Subcutaneous adipose tissue (tissue), 4 donors: ENCODE data around the gene MATN3. TPM values are rescaled to one million over a fixed set of nuclear protein-coding genes. Genes with fewer than 3 reads are reported as not detected.

Source experiments
- total RNA-seq, 4 donors: library from RNA; depleted of rRNA; stranded (reverse); fragments of >200 nt; gene quantifications; one replicate each; pipeline ENCODE4 v1.1.0, GENCODE V29; 2016
- TF ChIP-seq, protein P1 (sequence below): fragments of 450-650 bp; IDR thresholded peaks from one replicate; pipeline ENCODE4 v1.5.1; 2016; ENCODE audit warnings: low read depth, mild to moderate bottlenecking, control low read depth, antibody characterized with exemption, moderate library complexity

Gene MATN3, protein sequence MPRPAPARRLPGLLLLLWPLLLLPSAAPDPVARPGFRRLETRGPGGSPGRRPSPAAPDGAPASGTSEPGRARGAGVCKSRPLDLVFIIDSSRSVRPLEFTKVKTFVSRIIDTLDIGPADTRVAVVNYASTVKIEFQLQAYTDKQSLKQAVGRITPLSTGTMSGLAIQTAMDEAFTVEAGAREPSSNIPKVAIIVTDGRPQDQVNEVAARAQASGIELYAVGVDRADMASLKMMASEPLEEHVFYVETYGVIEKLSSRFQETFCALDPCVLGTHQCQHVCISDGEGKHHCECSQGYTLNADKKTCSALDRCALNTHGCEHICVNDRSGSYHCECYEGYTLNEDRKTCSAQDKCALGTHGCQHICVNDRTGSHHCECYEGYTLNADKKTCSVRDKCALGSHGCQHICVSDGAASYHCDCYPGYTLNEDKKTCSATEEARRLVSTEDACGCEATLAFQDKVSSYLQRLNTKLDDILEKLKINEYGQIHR
- 1 to 10 TPM; 1.5 to 3.1 (median 2.3) TPM for total RNA-seq

DNA sequence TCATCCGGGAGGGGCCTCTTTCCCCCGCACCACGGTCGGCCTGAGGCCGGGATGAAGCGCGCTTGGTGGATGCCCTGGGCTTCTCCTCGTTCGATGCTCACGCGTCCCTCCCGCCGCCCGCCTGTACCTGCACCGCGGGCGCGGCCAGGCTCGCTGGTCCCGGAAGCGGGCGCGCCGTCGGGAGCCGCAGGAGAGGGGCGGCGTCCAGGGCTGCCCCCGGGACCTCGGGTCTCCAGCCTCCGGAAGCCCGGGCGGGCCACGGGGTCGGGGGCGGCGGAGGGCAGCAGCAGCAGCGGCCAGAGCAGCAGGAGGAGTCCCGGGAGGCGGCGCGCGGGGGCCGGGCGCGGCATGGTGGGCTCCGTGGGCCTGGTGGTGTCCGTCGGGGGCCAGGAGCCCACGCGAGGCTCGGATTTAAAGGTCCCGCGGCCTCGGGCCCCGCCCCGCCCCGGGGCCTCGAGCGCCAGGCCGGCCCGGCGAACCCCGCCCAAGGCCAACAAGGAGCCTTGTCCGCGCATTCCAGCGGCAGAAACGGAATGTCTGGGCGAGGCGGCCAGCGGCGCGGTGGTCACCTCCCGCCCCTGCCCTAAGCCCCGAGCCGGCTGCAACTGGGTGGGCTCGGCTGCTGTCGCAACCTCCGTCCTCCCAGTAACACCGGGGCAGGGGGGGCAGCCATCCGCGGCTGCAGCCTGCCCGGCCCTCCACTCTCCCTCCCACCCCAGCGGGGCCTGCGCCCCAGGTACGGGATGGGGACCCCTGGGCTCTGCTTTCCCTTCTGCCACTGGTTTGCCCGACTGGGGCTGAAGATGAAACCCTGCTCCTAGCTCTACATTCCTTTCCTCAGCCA, at the start of gene MATN3:
Gene MATN3, minus strand, starts transcription at position 387 of the 844 bp plus-strand sequence. Its CDS starts 37 bp downstream, at position 350.
- TF ChIP-seq, protein P1, sequence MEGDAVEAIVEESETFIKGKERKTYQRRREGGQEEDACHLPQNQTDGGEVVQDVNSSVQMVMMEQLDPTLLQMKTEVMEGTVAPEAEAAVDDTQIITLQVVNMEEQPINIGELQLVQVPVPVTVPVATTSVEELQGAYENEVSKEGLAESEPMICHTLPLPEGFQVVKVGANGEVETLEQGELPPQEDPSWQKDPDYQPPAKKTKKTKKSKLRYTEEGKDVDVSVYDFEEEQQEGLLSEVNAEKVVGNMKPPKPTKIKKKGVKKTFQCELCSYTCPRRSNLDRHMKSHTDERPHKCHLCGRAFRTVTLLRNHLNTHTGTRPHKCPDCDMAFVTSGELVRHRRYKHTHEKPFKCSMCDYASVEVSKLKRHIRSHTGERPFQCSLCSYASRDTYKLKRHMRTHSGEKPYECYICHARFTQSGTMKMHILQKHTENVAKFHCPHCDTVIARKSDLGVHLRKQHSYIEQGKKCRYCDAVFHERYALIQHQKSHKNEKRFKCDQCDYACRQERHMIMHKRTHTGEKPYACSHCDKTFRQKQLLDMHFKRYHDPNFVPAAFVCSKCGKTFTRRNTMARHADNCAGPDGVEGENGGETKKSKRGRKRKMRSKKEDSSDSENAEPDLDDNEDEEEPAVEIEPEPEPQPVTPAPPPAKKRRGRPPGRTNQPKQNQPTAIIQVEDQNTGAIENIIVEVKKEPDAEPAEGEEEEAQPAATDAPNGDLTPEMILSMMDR: no peak

DNA sequence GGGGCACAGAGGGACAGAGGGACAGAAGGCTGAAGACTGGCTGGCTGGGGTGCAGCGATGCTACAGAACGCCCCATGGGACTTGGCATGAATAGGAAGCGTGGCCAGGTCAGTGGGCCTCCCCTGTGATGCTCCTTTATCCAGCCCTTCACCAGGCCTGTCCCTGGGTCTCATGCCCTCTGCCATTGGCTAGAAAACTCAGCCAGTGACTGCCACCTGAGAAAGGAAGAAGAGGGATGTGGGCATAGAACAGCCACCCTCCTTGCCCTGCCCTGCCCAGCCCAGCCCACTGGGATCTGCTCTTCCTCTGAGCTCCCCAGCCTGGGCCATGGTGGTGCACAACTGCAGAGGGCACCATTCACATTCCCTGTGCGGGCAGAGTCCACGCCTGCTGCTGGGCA, 49.5 kb upstream of the MATN3 start:
- TF ChIP-seq, protein P1: no peak

DNA sequence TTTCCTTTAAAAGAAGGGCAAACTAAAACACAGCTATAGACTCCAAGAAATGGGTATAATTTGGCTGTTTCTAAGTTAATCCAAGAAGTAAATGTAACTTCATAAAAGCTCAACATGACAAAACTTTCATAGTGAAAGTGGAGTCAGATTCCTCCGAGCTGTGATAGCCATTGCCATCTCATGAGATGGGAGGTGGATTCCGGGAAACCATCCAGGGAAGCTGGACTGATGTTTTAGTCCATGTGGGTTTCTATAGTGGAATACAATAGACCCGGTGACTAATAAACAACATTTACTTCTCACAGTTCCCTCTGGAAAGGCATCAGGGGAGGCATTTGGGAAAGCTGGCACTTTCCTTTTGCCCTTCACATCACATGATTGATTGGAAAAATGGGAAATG, 49.0 kb upstream of the MATN3 start:
- TF ChIP-seq, protein P1: no peak

DNA sequence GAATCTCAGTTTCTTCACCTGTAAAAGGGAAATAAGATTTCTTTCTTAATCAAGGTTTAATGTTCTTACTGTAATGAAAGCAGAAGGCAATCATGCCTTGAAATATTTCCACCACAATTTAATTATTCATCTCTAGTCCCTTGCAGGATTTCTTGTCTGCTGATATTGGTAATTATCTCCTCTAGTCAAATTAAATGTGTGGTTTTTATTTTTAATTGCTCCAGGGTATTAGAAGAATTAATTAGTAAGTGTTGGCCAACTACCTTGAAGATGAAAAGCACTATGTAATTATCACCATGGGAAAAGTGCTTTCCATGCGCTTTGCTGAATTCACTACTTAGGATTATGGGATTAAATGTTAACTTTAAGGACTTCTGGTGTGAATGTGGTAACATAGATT, 47.6 kb upstream of the MATN3 start:
- TF ChIP-seq, protein P1: no peak

DNA sequence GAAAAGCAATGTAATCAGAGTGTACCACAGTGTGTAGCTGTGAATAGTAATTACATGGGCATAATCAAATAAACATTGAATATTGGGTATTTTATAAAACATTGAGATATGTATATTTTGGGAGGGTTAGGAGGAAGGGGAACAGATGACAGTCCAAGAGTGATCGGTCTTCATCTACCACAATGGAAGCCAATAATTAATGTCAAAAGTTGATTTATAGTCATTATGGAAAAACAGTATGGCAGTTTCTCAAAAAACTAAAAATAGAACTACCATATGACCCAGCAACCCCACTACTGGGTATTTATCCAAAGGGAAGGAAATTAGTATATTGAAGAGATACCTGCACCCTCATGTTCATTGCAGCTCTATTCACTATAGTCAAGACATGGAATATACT, 44.8 kb upstream of the MATN3 start:
- TF ChIP-seq, protein P1: no peak

DNA sequence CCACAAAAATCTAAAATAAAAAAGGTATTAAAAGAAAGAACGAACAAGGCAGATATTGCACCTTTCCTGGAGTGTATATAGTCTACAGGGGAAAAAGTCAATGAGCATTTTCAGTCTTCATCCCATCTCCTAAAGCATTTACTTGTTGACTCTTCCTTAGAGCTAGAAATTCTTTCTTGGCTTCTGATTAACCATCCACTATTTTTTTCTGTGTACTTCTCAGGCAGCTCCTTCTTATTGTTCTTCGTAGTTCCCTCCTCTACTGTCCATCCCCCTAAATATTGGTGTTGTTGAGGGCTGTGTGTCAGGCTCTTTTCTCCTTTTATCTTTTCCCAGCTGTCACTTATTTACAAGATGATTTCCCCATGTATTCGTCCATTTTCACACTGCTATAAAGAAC, 42.5 kb upstream of the MATN3 start:
- TF ChIP-seq, protein P1: no peak

DNA sequence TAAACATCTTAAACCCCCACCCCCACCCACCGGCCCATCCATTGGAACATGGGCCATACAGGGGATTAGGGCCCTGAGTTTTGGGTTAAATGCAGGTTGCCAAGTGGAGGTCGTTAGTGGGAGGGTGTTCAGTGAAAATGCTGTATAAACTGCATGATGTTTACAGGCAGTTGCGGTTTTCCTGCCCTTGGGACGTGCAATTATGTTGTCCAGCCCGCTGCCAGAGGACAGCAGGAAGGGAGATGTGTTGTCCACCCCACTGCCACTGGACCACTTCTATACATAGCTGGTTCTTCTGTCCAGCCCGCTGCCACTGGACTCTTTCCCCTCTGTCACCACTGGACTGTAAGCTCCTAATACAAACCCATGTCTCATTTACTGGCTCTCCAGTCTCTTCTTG, 41.7 kb upstream of the MATN3 start:
- TF ChIP-seq, protein P1: no peak
